Thymus (tissue), 11 donors: ENCODE results near the gene RSPH6A. TPM values are rescaled to one million over a fixed set of nuclear protein-coding genes. Genes with fewer than 3 reads are reported as not detected.
"Not testable (repeated sequence)": the region's sequence is repeated elsewhere in the genome, so short reads cannot be mapped to it uniquely, and the experiment has no call there.

ENCODE experiments used
- DNase-seq, 9 donors: peaks; one replicate each; pipeline ENCODE4 v3.0.0-alpha.2; 2013; ENCODE audit warnings: low spot score in 9 of 9, low read depth in 6 of 9, missing footprints in 1 of 9
- H3K27ac ChIP-seq, 2 donors: one replicate each; pipeline ENCODE4 v1.5.1; 2013; ENCODE audit warnings: control low read depth in 1 of 2, low read depth in 1 of 2, low read length in 1 of 2, mild to moderate bottlenecking in 1 of 2, moderate library complexity in 1 of 2
- H3K27me3 ChIP-seq, 2 donors: one replicate each; pipeline ENCODE4 v1.5.1; 2013; ENCODE audit warnings: low read length in 1 of 2; ENCODE audit not compliant: control insufficient read depth in 2 of 2, insufficient read depth in 1 of 2
- H3K36me3 ChIP-seq, 2 donors: one replicate each; pipeline ENCODE4 v1.5.1; 2013; ENCODE audit warnings: low read length in 1 of 2, mild to moderate bottlenecking in 1 of 2, moderate library complexity in 1 of 2; ENCODE audit not compliant: control insufficient read depth in 2 of 2, insufficient read depth in 2 of 2
- H3K4me1 ChIP-seq, 2 donors: one replicate each; pipeline ENCODE4 v1.5.1; 2013; ENCODE audit warnings: low read length in 2 of 2; ENCODE audit not compliant: control insufficient read depth in 2 of 2, insufficient read depth in 2 of 2
- H3K4me3 ChIP-seq, 2 donors: one replicate each; pipeline ENCODE4 v1.5.1; 2013; ENCODE audit warnings: low read length in 2 of 2, control low read depth in 1 of 2, mild to moderate bottlenecking in 1 of 2
- H3K9me3 ChIP-seq, 2 donors: one replicate each; pipeline ENCODE4 v1.5.1; 2013; ENCODE audit warnings: low read length in 1 of 2, mild to moderate bottlenecking in 1 of 2; ENCODE audit not compliant: control insufficient read depth in 2 of 2, insufficient read depth in 1 of 2
- WGBS: extraction: QIAGEN DNeasy Blood & Tissue Kit; methylation state at CpG from one replicate; pipeline ENCODE4 v1.1.7; 2013; 5-methylcytosine and 5-hydroxymethylcytosine counted together
- polyA plus RNA-seq: library from polyadenylated mRNA; stranded (reverse); fragments of 200-250 nt; gene quantifications from one replicate; pipeline ENCODE4 v1.2.3, GENCODE V29; 2013
- total RNA-seq: library from RNA; stranded (reverse); fragments of 120-200 nt; gene quantifications from one replicate; pipeline ENCODE4 v1.2.4, GENCODE V29; 2013
- donor health status: healthy.

Gene RSPH6A
- total and polyA plus RNA-seq, 2 donors: 0.14 TPM; not detected in 1

DNA sequence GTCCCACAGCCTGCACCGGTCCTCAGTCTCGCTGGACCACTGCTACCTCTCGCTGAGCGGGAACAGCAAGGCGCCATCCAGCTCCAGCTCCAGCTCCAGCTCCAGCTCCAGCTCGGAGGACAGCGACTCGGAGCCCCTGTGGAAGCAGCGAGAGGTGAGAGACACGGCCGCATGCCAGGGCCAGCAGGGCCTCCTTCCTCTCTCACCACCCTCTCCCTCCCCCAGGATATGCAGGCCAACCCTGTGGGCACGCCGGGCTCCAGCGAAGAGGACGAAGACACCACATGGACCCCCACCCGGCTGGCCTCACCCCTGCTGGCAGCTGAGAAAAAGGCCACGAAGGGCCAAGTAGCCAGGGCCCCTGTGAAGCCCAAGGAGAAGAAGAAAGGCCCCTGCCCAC lies 53.4 kb downstream of the RSPH6A start:
- 84% methylated on average over 17 of the region's 17 CpGs for WGBS
- no peaks in the 10 kb centered on the region for H3K36me3 ChIP-seq
- peaks cover 20 to 72% of the 10 kb centered on the region in 2 donors for H3K27me3 ChIP-seq
- no peaks in the 10 kb centered on the region for H3K4me1 ChIP-seq
- H3K27ac ChIP-seq: no peak overlapping the region
- H3K9me3 ChIP-seq: no peaks in the 10 kb centered on the region
- DNase-seq: no peak
- H3K4me3 ChIP-seq: no peak overlapping the region

DNA sequence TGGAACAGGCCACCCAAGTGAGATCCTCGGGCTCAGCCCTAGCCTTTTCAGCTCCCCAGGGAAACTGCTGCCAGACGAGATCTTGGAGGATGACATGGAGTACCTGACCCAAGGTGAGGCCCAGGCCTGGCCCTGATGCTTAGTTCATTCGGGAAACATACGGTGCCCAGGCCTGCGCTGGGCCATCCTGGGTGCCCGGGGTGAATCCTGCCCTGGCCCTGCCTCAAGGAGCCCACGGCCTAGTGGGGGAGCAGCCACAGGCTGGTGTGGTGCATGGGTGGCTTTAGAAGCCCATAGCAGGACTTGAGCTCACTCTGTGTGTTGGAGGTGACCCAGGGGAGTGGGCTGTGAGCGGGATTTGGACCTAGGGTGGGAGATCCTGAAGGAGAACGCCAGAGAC lies 56.2 kb downstream of the RSPH6A start:
- no peak overlapping the region for H3K4me3 ChIP-seq
- WGBS: 93% methylated on average over 9 of the region's 9 CpGs
- H3K36me3 ChIP-seq: no peaks in the 10 kb centered on the region
- no peak overlapping the region for H3K27ac ChIP-seq
- H3K27me3 ChIP-seq: peaks cover 0 to 50% of the 10 kb centered on the region in 2 donors
- H3K4me1 ChIP-seq: no peaks in the 10 kb centered on the region
- no peak for DNase-seq
- H3K9me3 ChIP-seq: no peaks in the 10 kb centered on the region

DNA sequence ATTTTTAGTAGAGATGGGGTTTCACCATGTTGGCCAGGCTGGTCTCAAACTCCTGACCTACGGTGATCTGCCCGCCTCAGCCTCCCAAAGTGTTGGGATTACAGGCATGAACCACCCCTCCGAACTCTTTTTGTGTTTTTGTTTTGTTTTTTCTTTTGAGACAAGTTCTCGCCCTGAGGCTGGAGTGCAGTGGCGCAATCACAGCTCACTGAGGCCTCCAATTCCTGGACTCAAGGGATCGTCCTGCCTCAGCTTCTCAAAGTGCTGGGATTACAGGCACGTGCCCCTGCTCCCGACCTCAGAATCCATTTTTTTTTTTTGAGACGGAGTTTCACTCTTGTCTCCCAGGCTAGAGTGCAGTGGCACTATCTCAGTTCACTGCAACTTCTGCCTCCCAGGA lies 57.4 kb downstream of the RSPH6A start:
- no peaks in the 10 kb centered on the region for H3K4me1 ChIP-seq

DNA sequence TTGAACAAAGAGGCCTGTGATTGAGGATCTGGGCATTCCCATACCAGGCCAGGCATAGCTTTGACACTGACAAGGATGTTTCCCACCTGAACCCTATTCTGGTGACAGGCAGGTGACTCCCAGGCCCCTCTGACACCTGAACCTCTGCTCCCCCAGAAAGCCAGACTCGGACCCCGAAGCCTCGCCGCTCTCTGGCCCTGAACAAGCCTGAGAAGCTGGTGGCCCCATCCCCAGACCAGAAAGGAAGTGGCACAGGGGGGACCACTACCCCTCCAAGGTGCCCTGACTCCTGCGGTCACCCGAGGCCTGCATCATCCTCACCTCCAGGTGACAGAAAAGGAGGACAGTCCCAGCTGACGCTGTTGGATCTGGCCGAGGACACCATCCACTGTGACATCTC lies 60.8 kb downstream of the RSPH6A start:
- Histone ChIP-seq H3K4me1 (no peaks in the 10 kb centered on the region), H3K4me3 (no peak overlapping the region), H3K27ac (no peak overlapping the region), H3K36me3 (no peaks in the 10 kb centered on the region), H3K27me3 (peaks cover 0 to 22% of the 10 kb centered on the region in 2 donors), H3K9me3 (no peaks in the 10 kb centered on the region)
- 97% methylated on average over 8 of the region's 8 CpGs for WGBS
- DNase-seq: no peak

More for the DNA sequence above, 57.4 kb downstream of the RSPH6A start:
- no peak overlapping the region for H3K4me3 ChIP-seq
- 91% methylated on average over 9 of the region's 9 CpGs for WGBS
- no peak for DNase-seq
- H3K9me3 ChIP-seq: no peaks in the 10 kb centered on the region
- peaks cover 0 to 40% of the 10 kb centered on the region in 2 donors for H3K27me3 ChIP-seq
- H3K27ac ChIP-seq: no peak overlapping the region
- H3K36me3 ChIP-seq: no peaks in the 10 kb centered on the region

DNA sequence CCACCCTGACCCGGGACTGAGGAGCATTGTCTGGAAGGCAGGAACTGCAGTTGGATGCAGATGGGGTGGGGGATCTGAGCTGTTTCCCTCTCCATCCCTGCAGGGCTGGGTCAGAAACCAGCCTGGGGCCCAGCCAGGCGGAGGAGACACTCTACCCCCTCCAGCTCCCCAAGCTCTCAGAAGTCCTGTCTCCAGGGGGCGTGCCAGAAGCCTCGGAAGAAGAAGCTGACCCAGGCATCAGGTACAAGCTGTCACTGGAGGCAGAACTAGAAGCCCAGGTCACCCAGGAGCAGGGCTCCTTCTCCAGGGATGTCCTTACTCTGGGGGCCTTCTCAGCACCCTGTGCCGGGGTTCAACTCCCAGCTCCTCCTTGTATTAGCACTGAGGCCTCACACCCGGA lies 61.6 kb downstream of the RSPH6A start:
- Histone ChIP-seq H3K27me3 (peaks cover 0 to 15% of the 10 kb centered on the region in 2 donors), H3K4me1 (no peaks in the 10 kb centered on the region), H3K9me3 (no peaks in the 10 kb centered on the region), H3K36me3 (no peaks in the 10 kb centered on the region), H3K27ac (no peak overlapping the region), H3K4me3 (no peak overlapping the region)
- no peak for DNase-seq
- WGBS: 83% methylated on average over 6 of the region's 6 CpGs

DNA sequence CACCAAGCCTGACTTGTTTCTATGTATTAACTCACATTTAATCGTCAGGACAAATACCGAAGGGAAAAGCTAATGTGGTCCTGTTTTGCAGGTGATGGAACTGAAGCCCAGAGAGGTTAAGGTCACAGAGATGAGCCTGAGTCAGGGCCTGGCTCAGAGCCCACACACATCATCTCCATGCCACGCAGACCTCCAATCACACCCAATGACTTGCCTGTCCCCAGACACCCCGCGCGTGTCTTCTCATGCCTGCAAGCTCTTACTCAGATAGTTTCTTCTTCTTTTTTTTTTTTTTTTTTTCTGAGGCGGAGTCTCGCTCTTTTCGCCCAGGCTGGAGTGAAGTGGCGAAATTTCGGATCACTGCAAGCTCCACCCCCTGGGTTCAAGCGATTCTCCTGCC lies 62.5 kb downstream of the RSPH6A start:
- peaks cover 0 to 15% of the 10 kb centered on the region in 2 donors for H3K27me3 ChIP-seq
- 97% methylated on average over 12 of the region's 12 CpGs for WGBS
- H3K9me3 ChIP-seq: no peaks in the 10 kb centered on the region

DNA sequence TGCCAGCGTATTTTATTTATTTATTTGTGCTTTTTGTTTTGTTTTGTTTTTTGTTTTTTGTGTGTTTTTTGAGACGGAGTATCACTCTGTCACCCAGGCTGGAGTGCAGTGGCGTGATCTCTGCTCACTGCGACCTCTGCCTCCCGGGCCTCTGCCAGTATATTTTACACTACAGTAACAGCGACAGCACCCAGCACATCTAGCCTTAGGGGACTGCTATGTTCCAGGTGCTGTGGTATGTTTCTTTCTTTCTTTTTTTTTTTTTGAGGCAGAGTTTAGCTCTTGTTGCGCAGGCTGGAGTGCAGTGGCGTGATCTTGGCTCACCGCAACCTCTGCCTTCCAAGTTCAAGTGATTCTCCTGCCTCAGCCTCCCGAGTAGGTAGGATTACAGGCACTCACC lies 63.6 kb downstream of the RSPH6A start:
- not testable (repeated sequence) for H3K36me3 ChIP-seq, H3K9me3 ChIP-seq, H3K27ac ChIP-seq, H3K4me1 ChIP-seq, DNase-seq, H3K4me3 ChIP-seq, H3K27me3 ChIP-seq
- WGBS: 95% methylated on average over 10 of the region's 10 CpGs

More for the DNA sequence above, 62.5 kb downstream of the RSPH6A start:
- Histone ChIP-seq H3K27ac (no peak overlapping the region), H3K4me1 (no peaks in the 10 kb centered on the region), H3K4me3 (no peak overlapping the region), H3K36me3 (no peaks in the 10 kb centered on the region)
- DNase-seq: no peak

DNA sequence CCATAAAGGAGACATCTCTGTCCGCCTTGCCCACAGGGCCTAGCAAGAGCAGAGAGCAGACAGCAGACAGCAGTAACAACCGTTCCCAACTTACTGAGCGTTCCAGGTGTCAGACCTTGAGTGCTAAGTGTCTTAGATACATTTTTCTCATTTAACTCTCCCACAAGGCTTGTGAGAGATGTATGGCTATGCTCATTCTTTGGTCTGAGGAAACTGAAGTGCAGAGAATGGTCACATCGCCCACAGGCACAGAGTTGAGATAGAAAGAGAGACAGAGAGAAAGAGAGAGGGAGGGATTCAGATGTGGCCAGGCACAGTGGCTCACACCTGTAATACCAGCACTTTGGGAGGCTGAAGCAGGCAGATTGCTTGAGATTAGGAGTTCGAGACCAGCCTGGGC lies 67.6 kb downstream of the RSPH6A start:
- Histone ChIP-seq H3K4me1 (no peaks in the 10 kb centered on the region), H3K27ac (no peak overlapping the region), H3K36me3 (no peaks in the 10 kb centered on the region), H3K27me3 (peaks cover 0 to 16% of the 10 kb centered on the region in 2 donors), H3K9me3 (no peaks in the 10 kb centered on the region), H3K4me3 (no peak overlapping the region)
- WGBS: 96% methylated on average over 5 of the region's 5 CpGs
- DNase-seq: no peak

DNA sequence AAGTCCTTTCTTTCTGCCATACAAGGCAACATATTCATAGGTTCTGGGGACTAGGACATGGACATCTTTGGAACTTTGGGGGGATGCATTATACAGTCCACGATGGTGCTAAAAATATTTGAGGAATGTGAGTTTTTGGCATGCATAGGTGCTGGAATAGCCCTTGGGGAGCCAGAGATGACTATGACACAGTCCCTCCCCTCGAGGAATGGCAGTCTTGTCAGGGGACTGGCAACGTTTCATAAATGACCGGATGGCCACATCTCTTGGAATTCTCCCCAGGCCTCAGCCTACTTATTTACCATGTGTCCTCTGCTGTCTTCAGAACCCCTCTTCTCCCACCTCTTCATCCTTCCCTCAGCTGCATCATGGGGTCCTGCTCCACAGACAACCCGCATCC lies 68.2 kb downstream of the RSPH6A start:
- peaks cover 0 to 15% of the 10 kb centered on the region in 2 donors for H3K27me3 ChIP-seq
- H3K27ac ChIP-seq: no peak overlapping the region
- DNase-seq: no peak
- 95% methylated on average over 5 of the region's 5 CpGs for WGBS
- H3K9me3 ChIP-seq: no peaks in the 10 kb centered on the region
- no peaks in the 10 kb centered on the region for H3K36me3 ChIP-seq
- no peak overlapping the region for H3K4me3 ChIP-seq
- H3K4me1 ChIP-seq: no peaks in the 10 kb centered on the region
